ENCODE measurements around the gene LRCOL1. TPM values are rescaled to one million over a fixed set of nuclear protein-coding genes. Genes with fewer than 3 reads are reported as not detected.

LRCOL1 gene
- total RNA-seq, 2 donors from 2014 or later, result not detected

- no peaks in the 10 kb centered on the region for H3K9me3 ChIP-seq
- 90 to 97% methylated on average over 7 to 16 of the region's 16 CpGs for WGBS, 2 donors
Measured at GRCh38 chr12:132568301-132568700, 42.1 kb downstream of the LRCOL1 start.

GRCh38 chr12:132566516-132567131 is 43.8 kb downstream of the LRCOL1 start:
- no peaks in the 10 kb centered on the region for H3K27me3 ChIP-seq
- no peak overlapping the region for H3K4me3 ChIP-seq
- peaks cover 9% of the 10 kb centered on the region for H3K4me1 ChIP-seq
- H3K9me3 ChIP-seq, result no peaks in the 10 kb centered on the region
- intact Hi-C loops (cut with DNase I), result no loop called here
- no peak for TF ChIP-seq CTCF (IDR thresholded peaks at IDR 0.05)
- TF ChIP-seq POLR2A (IDR thresholded peaks at IDR 0.05), result no peak
- no peak overlapping the region for H3K27ac ChIP-seq
- ATAC-seq (no peak), DNase-seq (no peak)
- no peaks in the 10 kb centered on the region for H3K36me3 ChIP-seq (replicated peaks in 1 of 2; ENCODE audit: insufficient read depth in 1 of 2, low read depth in 2 of 2)
- 94 to 95% methylated on average over 16 to 22 of the region's 25 CpGs for WGBS, 2 donors

More at GRCh38 chr12:132568301-132568700, 42.1 kb downstream of the LRCOL1 start:
- Histone ChIP-seq H3K27me3 (no peaks in the 10 kb centered on the region), H3K36me3 (replicated peaks in 1 of 2; ENCODE audit: insufficient read depth in 1 of 2, low read depth in 2 of 2) (no peaks in the 10 kb centered on the region), H3K27ac (no peak overlapping the region), H3K4me1 (no peaks in the 10 kb centered on the region), H3K4me3 (no peak overlapping the region)
- ATAC-seq (no peak), DNase-seq (no peak)
- intact Hi-C loops (cut with DNase I), result no loop called here
- TF ChIP-seq POLR2A (IDR thresholded peaks at IDR 0.05) (no peak), CTCF (IDR thresholded peaks at IDR 0.05) (no peak)

GRCh38 chr12:132565365-132565764 is 45.0 kb downstream of the LRCOL1 start:
- TF ChIP-seq CTCF (IDR thresholded peaks at IDR 0.05) (no peak), POLR2A (IDR thresholded peaks at IDR 0.05) (no peak)
- Histone ChIP-seq H3K27me3 (no peaks in the 10 kb centered on the region), H3K36me3 (replicated peaks in 1 of 2; ENCODE audit: insufficient read depth in 1 of 2, low read depth in 2 of 2) (no peaks in the 10 kb centered on the region), H3K9me3 (no peaks in the 10 kb centered on the region), H3K4me3 (no peak overlapping the region), H3K27ac (no peak overlapping the region), H3K4me1 (peaks cover 22% of the 10 kb centered on the region)
- 90 to 95% methylated on average over 17 to 18 of the region's 18 CpGs for WGBS, 2 donors
- intact Hi-C loops (cut with DNase I), result no loop called here
- ATAC-seq (no peak), DNase-seq (no peak)

- H3K4me3 ChIP-seq, result no peak overlapping the region
- no peaks in the 10 kb centered on the region for H3K36me3 ChIP-seq (replicated peaks in 1 of 2; ENCODE audit: insufficient read depth in 1 of 2, low read depth in 2 of 2)
- intact Hi-C loops (cut with DNase I), result no loop called here
- ATAC-seq (no peak), DNase-seq (no peak)
- H3K9me3 ChIP-seq, result no peaks in the 10 kb centered on the region
- H3K4me1 ChIP-seq, result peaks cover 31% of the 10 kb centered on the region
- TF ChIP-seq POLR2A (IDR thresholded peaks at IDR 0.05) (no peak), CTCF (IDR thresholded peaks at IDR 0.05) (no peak)
- no peaks in the 10 kb centered on the region for H3K27me3 ChIP-seq
- 93 to 100% methylated on average over 2 to 14 of the region's 20 CpGs for WGBS, 2 donors
- H3K27ac ChIP-seq, result no peak overlapping the region
Measured at GRCh38 chr12:132563911-132564310, 46.5 kb downstream of the LRCOL1 start.

- TF ChIP-seq CTCF (IDR thresholded peaks at IDR 0.05) (no peak), POLR2A (IDR thresholded peaks at IDR 0.05) (no peak)
- intact Hi-C loops (cut with DNase I), result no loop called here
- H3K27me3 ChIP-seq, result no peaks in the 10 kb centered on the region
- peaks cover 35% of the 10 kb centered on the region for H3K4me1 ChIP-seq
- H3K36me3 ChIP-seq (replicated peaks in 1 of 2; ENCODE audit: insufficient read depth in 1 of 2, low read depth in 2 of 2), result no peaks in the 10 kb centered on the region
- no peak overlapping the region for H3K27ac ChIP-seq
- H3K9me3 ChIP-seq, result no peaks in the 10 kb centered on the region
- 76 to 80% methylated on average over 10 to 21 of the region's 21 CpGs for WGBS, 2 donors
- no peak overlapping the region for H3K4me3 ChIP-seq
- DNase-seq (no peak), ATAC-seq (no peak)
Measured at GRCh38 chr12:132562489-132563021, 47.8 kb downstream of the LRCOL1 start.
